MM.1S (cell line): ENCODE results near the gene CCNF.

Source experiments
- DNase-seq: peaks from one replicate; pipeline ENCODE4 v3.0.0-alpha.2; 2015
- H2AFZ ChIP-seq: fragments of 300-600 bp; sonication (generic); 2 replicates; pipeline ENCODE4 v1.6.0; 2016; ENCODE audit warnings: antibody characterized with exemption, low read length
- H3F3A ChIP-seq: fragments of 300-600 bp; sonication (generic); 2 replicates; pipeline ENCODE4 v1.6.1; 2016; ENCODE audit warnings: mild to moderate bottlenecking, antibody characterized with exemption, low read length, moderate library complexity, mixed read lengths; ENCODE audit not compliant: insufficient read depth
- H3K27ac ChIP-seq: fragments of 300-600 bp; sonication (generic); 2 replicates; pipeline ENCODE4 v1.5.1; 2016; ENCODE audit warnings: mild to moderate bottlenecking, low read length
- H3K27me3 ChIP-seq: fragments of 300-600 bp; sonication (generic); replicated peaks from 2 replicates; pipeline ENCODE4 v1.6.0; 2016; ENCODE audit warnings: low read length; ENCODE audit not compliant: insufficient read depth
- H3K36me3 ChIP-seq: fragments of 300-600 bp; sonication (generic); replicated peaks from 2 replicates; pipeline ENCODE4 v1.6.1; 2016; ENCODE audit warnings: mild to moderate bottlenecking, low read length, mixed read lengths; ENCODE audit not compliant: insufficient read depth
- H3K4me1 ChIP-seq: fragments of 300-600 bp; sonication (generic); 2 replicates; pipeline ENCODE4 v1.6.1; 2016; ENCODE audit warnings: low read length, mixed read lengths
- H3K4me2 ChIP-seq: fragments of 300-600 bp; sonication (generic); 2 replicates; pipeline ENCODE4 v1.6.0; 2016; ENCODE audit warnings: low read depth, low read length
- H3K4me3 ChIP-seq: fragments of 300-600 bp; sonication (generic); 2 replicates; pipeline ENCODE4 v1.5.1; 2016; ENCODE audit warnings: low read length, mixed read lengths
- H3K79me2 ChIP-seq: fragments of 300-600 bp; sonication (generic); 2 replicates; pipeline ENCODE4 v1.6.1; 2016; ENCODE audit warnings: mixed run types, low read length, mixed read lengths
- H3K9ac ChIP-seq: fragments of 300-600 bp; sonication (generic); 2 replicates; pipeline ENCODE4 v1.6.1; 2016; ENCODE audit warnings: low read length, mixed read lengths
- H3K9me2 ChIP-seq: fragments of 300-600 bp; sonication (generic); replicated peaks from 2 replicates; pipeline ENCODE4 v1.6.1; 2016; ENCODE audit warnings: mild to moderate bottlenecking, low read length, mixed read lengths; ENCODE audit not compliant: insufficient read depth
- H3K9me3 ChIP-seq: fragments of 300-600 bp; sonication (generic); replicated peaks from 2 replicates; pipeline ENCODE4 v1.6.1; 2016; ENCODE audit warnings: mild to moderate bottlenecking, low read length, mixed read lengths; ENCODE audit not compliant: insufficient read depth
- H4K20me1 ChIP-seq: fragments of 300-600 bp; sonication (generic); 2 replicates; pipeline ENCODE4 v1.6.1; 2016; ENCODE audit warnings: mild to moderate bottlenecking, low read length, moderate library complexity, mixed read lengths; ENCODE audit not compliant: insufficient read depth
- EZH2 ChIP-seq: fragments of 300-600 bp; sonication (generic); optimal IDR thresholded peaks from 2 replicates; pipeline ENCODE3; 2017; ENCODE audit warnings: low read depth, mild to moderate bottlenecking, antibody characterized with exemption, low read length, mixed read lengths
- EZH2phosphoT487 ChIP-seq: fragments of 300-600 bp; sonication (generic); IDR thresholded peaks from 2 replicates; pipeline ENCODE4 v1.6.1; 2018; ENCODE audit warnings: antibody characterized with exemption, low read length
- TF ChIP-seq, protein P1 (sequence below): fragments of 300-600 bp; sonication (generic); IDR thresholded peaks from 2 replicates; pipeline ENCODE4 v1.5.1; 2016; ENCODE audit warnings: antibody characterized with exemption, low read length, mixed read lengths

Gene CCNF, protein sequence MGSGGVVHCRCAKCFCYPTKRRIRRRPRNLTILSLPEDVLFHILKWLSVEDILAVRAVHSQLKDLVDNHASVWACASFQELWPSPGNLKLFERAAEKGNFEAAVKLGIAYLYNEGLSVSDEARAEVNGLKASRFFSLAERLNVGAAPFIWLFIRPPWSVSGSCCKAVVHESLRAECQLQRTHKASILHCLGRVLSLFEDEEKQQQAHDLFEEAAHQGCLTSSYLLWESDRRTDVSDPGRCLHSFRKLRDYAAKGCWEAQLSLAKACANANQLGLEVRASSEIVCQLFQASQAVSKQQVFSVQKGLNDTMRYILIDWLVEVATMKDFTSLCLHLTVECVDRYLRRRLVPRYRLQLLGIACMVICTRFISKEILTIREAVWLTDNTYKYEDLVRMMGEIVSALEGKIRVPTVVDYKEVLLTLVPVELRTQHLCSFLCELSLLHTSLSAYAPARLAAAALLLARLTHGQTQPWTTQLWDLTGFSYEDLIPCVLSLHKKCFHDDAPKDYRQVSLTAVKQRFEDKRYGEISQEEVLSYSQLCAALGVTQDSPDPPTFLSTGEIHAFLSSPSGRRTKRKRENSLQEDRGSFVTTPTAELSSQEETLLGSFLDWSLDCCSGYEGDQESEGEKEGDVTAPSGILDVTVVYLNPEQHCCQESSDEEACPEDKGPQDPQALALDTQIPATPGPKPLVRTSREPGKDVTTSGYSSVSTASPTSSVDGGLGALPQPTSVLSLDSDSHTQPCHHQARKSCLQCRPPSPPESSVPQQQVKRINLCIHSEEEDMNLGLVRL

GRCh38 chr16:2429034-2429770 lies at the start of gene CCNF:
Gene CCNF, plus strand, starts transcription at chr16:2429447. Its CDS starts 35 bp downstream, at chr16:2429482.
- Histone ChIP-seq H3K4me3 (peak within 1 kb of the TSS; percentile 89), H3K4me2 (peak within 1 kb of the TSS; percentile 98), H3K9me3 (no peaks in the 10 kb centered on the region), H3K27me3 (no peaks in the 10 kb centered on the region), H3K9me2 (no peaks in the 10 kb centered on the region), H3K27ac (peak within 1 kb of the TSS; percentile 37; the same call in 1 of the 2 replicates), H3F3A (no peaks in the 10 kb centered on the region), H4K20me1 (no peaks in the 10 kb centered on the region), H3K9ac (peak within 1 kb of the TSS; percentile 83), H2AFZ (peak within 1 kb of the TSS; percentile 98), H3K79me2 (peaks cover 40% of the 10 kb centered on the region), H3K36me3 (peaks cover 5% of the 10 kb centered on the region; the same call in 1 of the 2 replicates), H3K4me1 (peaks cover 10% of the 10 kb centered on the region)
- DNase-seq: peak; percentile 96
- TF ChIP-seq EZH2phosphoT487 (no peak), EZH2 (no peak)
- TF ChIP-seq, protein P1, sequence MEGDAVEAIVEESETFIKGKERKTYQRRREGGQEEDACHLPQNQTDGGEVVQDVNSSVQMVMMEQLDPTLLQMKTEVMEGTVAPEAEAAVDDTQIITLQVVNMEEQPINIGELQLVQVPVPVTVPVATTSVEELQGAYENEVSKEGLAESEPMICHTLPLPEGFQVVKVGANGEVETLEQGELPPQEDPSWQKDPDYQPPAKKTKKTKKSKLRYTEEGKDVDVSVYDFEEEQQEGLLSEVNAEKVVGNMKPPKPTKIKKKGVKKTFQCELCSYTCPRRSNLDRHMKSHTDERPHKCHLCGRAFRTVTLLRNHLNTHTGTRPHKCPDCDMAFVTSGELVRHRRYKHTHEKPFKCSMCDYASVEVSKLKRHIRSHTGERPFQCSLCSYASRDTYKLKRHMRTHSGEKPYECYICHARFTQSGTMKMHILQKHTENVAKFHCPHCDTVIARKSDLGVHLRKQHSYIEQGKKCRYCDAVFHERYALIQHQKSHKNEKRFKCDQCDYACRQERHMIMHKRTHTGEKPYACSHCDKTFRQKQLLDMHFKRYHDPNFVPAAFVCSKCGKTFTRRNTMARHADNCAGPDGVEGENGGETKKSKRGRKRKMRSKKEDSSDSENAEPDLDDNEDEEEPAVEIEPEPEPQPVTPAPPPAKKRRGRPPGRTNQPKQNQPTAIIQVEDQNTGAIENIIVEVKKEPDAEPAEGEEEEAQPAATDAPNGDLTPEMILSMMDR: no peak

DNA sequence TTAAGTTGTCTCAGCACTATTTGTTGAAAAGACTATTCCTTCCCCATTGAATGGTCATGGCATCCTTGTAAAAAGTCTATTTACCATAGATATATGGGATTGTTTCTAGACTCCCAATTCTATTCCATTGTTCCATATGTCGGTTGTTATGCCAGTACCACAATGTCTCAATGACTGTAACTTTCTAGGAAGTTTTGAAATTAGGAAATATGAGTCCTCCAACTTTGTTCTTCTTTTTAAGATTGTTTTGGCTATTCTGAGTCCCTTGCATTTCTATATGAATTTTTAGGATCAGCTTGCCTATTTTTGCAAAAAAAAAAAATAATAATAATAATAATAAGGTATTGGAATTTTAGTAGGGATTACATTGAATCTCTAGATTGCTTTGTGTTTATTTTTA lies 45.7 kb upstream of the CCNF start:
- H3F3A ChIP-seq: no peaks in the 10 kb centered on the region
- no peaks in the 10 kb centered on the region for H4K20me1 ChIP-seq
- no peaks in the 10 kb centered on the region for H3K27me3 ChIP-seq
- H3K9me3 ChIP-seq: no peaks in the 10 kb centered on the region
- TF ChIP-seq EZH2: no peak
- TF ChIP-seq EZH2phosphoT487: no peak
- TF ChIP-seq, protein P1: no peak
- H2AFZ ChIP-seq: no peak overlapping the region
- H3K79me2 ChIP-seq: no peaks in the 10 kb centered on the region
- DNase-seq: no peak
- no peaks in the 10 kb centered on the region for H3K36me3 ChIP-seq
- no peak overlapping the region for H3K27ac ChIP-seq
- H3K9ac ChIP-seq: no peak overlapping the region
- no peaks in the 10 kb centered on the region for H3K4me1 ChIP-seq
- no peak overlapping the region for H3K4me2 ChIP-seq
- H3K4me3 ChIP-seq: no peak overlapping the region
- H3K9me2 ChIP-seq: no peaks in the 10 kb centered on the region

- Histone ChIP-seq H2AFZ (no peak overlapping the region), H3K27ac (no peak overlapping the region), H3K4me1 (no peaks in the 10 kb centered on the region), H3K4me2 (no peak overlapping the region), H3K4me3 (no peak overlapping the region), H3K9me3 (no peaks in the 10 kb centered on the region), H4K20me1 (no peaks in the 10 kb centered on the region), H3K9ac (no peak overlapping the region), H3K36me3 (no peaks in the 10 kb centered on the region), H3K79me2 (no peaks in the 10 kb centered on the region), H3K27me3 (no peaks in the 10 kb centered on the region), H3K9me2 (no peaks in the 10 kb centered on the region), H3F3A (no peaks in the 10 kb centered on the region)
- TF ChIP-seq, protein P1: no peak
- no peak for DNase-seq
Observed at GRCh38 chr16:2384426-2384825, 44.8 kb upstream of the CCNF start.
